ENCODE results near the gene SPHK2. TPM values are rescaled to one million over a fixed set of nuclear protein-coding genes. Genes with fewer than 3 reads are reported as not detected.

SPHK2 gene
- total RNA-seq, 4 donors from 2014 or later: 7.8 to 12.4 (median 9.2) TPM

- Histone ChIP-seq H3K27me3 (no peaks in the 10 kb centered on the region), H3K9me3 (no peaks in the 10 kb centered on the region), H3K36me3 (no peaks in the 10 kb centered on the region), H3K4me3 (no peak overlapping the region), H3K27ac (peak overlapping the region in 3 of 4 donors; percentile 40 to 63 (median 47)), H3K4me1 (no peaks in the 10 kb centered on the region)
- ATAC-seq: peak; percentile 96
- TF ChIP-seq POLR2A (IDR thresholded peaks at IDR 0.05): no peak
- no peak for TF ChIP-seq CTCF (IDR thresholded peaks at IDR 0.05 in 4 of 5, conservative IDR thresholded peaks at IDR 0.05 in 1 of 5)
- DNase-seq: peak; percentile 66 to 71
- intact Hi-C loops (cut with DNase I; ENCODE audit: low total_unique reads): no loop called here
- in situ Hi-C loops (cut with MboI; ENCODE audit: low sequenced_read_pairs in 4 of 4): no loop called here
Measured at GRCh38 chr19:48660852-48661710, 41.8 kb downstream of the SPHK2 start.

- no peak for ATAC-seq
- no peaks in the 10 kb centered on the region for H3K27me3 ChIP-seq
- TF ChIP-seq POLR2A (IDR thresholded peaks at IDR 0.05) (no peak), CTCF (IDR thresholded peaks at IDR 0.05 in 4 of 5, conservative IDR thresholded peaks at IDR 0.05 in 1 of 5) (no peak)
- no peak overlapping the region for H3K27ac ChIP-seq
- intact Hi-C loops (cut with DNase I; ENCODE audit: low total_unique reads): no loop called here
- H3K4me1 ChIP-seq: no peaks in the 10 kb centered on the region
- H3K4me3 ChIP-seq: no peak overlapping the region
- in situ Hi-C loops (cut with MboI; ENCODE audit: low sequenced_read_pairs in 4 of 4): no loop called here
- no peaks in the 10 kb centered on the region for H3K36me3 ChIP-seq
- no peak for DNase-seq
- no peaks in the 10 kb centered on the region for H3K9me3 ChIP-seq
Measured at GRCh38 chr19:48661711-48662090, 42.4 kb downstream of the SPHK2 start.

GRCh38 chr19:48663667-48664066 lies 44.4 kb downstream of the SPHK2 start:
- intact Hi-C loops (cut with DNase I; ENCODE audit: low total_unique reads) (no loop called here), in situ Hi-C loops (cut with MboI; ENCODE audit: low sequenced_read_pairs in 4 of 4) (no loop called here)
- no peaks in the 10 kb centered on the region for H3K36me3 ChIP-seq
- no peak overlapping the region for H3K27ac ChIP-seq
- H3K27me3 ChIP-seq: no peaks in the 10 kb centered on the region
- no peak overlapping the region for H3K4me3 ChIP-seq
- no peaks in the 10 kb centered on the region for H3K9me3 ChIP-seq
- no peak for DNase-seq
- H3K4me1 ChIP-seq: no peaks in the 10 kb centered on the region
- no peak for ATAC-seq
- TF ChIP-seq CTCF (IDR thresholded peaks at IDR 0.05 in 4 of 5, conservative IDR thresholded peaks at IDR 0.05 in 1 of 5) (no peak), POLR2A (IDR thresholded peaks at IDR 0.05) (no peak)

GRCh38 chr19:48664476-48664875 lies 45.2 kb downstream of the SPHK2 start:
- in situ Hi-C loops (cut with MboI; ENCODE audit: low sequenced_read_pairs in 4 of 4): no loop called here
- no peaks in the 10 kb centered on the region for H3K4me1 ChIP-seq

More at GRCh38 chr19:48664476-48664875, 45.2 kb downstream of the SPHK2 start:
- Histone ChIP-seq H3K9me3 (no peaks in the 10 kb centered on the region), H3K4me3 (no peak overlapping the region), H3K27me3 (no peaks in the 10 kb centered on the region), H3K36me3 (no peaks in the 10 kb centered on the region), H3K27ac (no peak overlapping the region)
- intact Hi-C loops (cut with DNase I; ENCODE audit: low total_unique reads): no loop called here
- DNase-seq (no peak), ATAC-seq (no peak)
- TF ChIP-seq CTCF (IDR thresholded peaks at IDR 0.05 in 4 of 5, conservative IDR thresholded peaks at IDR 0.05 in 1 of 5) (no peak), POLR2A (IDR thresholded peaks at IDR 0.05) (no peak)
